Endothelial cell of hepatic sinusoid (primary cell): ENCODE results near the gene LRRC10.

Source experiments
- in situ Hi-C: cut with HindIII; loops from 2 replicates; pipeline ENCODE4 v1.10.0; 2017; ENCODE audit warnings: low sequenced_read_pairs

LRRC10 gene

GRCh38 chr12:69570545-69571399 is 39.9 kb downstream of the LRRC10 start:
- in situ Hi-C loops: no loop called here

DNA sequence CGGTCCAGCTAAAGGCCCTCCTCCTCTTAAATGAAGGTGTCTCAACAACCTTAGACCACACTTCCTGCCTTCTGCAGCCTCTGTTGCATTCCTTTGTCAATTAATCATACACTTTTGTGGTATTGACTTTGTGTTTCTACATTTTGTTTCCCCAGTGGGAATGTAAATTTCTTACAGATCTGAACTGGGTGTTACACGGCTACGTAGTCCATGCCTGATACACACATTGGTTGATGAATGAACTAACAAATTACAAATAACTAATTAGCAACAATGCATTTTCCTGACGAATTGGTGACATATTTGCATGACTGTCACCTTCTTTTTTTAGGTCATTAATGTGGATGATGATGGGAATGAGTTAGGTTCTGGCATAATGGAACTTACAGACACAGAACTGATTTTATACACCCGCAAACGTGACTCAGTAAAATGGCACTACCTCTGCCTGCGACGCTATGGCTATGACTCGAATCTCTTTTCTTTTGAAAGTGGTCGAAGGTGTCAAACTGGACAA is 40.6 kb downstream of the LRRC10 start:
- in situ Hi-C loops: loop anchor here (5.0 kb wide), 1 partner anchor 168 kb away; no protein-coding TSS in a partner anchor

DNA sequence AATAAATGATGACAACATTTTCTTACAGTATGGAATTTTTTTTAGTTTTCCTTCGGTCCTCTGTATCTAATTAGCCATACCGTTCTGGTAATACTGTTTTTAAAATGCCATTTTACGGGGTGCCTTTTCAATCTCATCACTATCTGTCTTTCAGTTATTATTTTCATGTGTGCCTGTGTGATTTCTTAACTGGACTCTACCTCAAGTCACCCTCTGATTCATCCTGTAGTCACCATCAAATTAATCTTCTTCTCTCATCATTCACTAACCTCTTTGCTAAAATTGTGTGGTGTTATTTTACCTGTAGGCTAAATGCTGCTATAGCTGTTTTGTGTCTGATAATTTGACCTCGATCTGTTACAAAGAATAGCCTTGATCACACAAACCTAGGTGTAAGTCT is 41.5 kb downstream of the LRRC10 start:
- in situ Hi-C loops: loop anchor here (5.0 kb wide), 1 partner anchor 167 kb away; no protein-coding TSS in a partner anchor

DNA sequence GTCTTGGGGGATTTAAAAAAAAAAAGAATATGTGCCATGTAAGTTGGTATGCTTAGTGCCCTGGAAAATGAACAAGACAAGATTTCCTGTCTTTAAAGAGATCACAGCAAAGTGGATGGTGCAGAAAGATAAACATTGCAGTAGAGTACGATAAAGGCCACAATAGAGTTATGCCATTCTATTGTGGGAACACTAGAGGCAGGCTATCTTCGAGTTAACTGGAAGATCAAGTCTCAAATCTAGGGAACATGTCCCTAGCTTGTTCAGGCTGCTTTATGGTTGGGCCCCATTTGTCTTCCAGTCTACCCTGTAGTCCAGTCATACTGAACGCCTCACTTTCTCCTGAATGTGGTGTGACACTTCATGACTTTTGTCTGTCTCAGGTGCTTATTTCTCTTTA is 44.1 kb downstream of the LRRC10 start:
- in situ Hi-C loops: loop anchor here (5.0 kb wide), 1 partner anchor 164 kb away; no protein-coding TSS in a partner anchor

- in situ Hi-C loops: no loop called here
Observed at GRCh38 chr12:69563166-69563762, 47.4 kb downstream of the LRRC10 start.
